OCI-LY1 (cell line): ENCODE data around the gene ZSCAN10.
A peak's percentile ranks its signal among the peaks of the same experiment; 100 is the strongest.
"Not testable (repeated sequence)": the region's sequence is repeated elsewhere in the genome, so short reads cannot be mapped to it uniquely, and the experiment has no call there.

Experiments
- H2AFZ ChIP-seq: fragments of 200-600 bp; sonication (generic), shearing (Covaris generic); 2 replicates; pipeline ENCODE4 v1.6.0; 2014; ENCODE audit warnings: antibody characterized with exemption, mild to moderate bottlenecking, low read length
- H3F3A ChIP-seq: fragments of 200-600 bp; sonication (generic), shearing (Covaris generic); 2 replicates; pipeline ENCODE4 v1.6.0; 2014; ENCODE audit warnings: mild to moderate bottlenecking, antibody characterized with exemption, low read length, moderate library complexity; ENCODE audit not compliant: insufficient read depth
- H3K27ac ChIP-seq: fragments of 200-600 bp; sonication (generic); 2 replicates; pipeline ENCODE4 v1.5.1; 2014; ENCODE audit warnings: low read length, mixed run types, mild to moderate bottlenecking, low read depth; ENCODE audit not compliant: poor library complexity, severe bottlenecking
- H3K27me3 ChIP-seq: fragments of 200-600 bp; sonication (generic); 2 replicates; pipeline ENCODE4 v1.6.0; 2014; ENCODE audit warnings: antibody characterized with exemption, mild to moderate bottlenecking, low read length, moderate library complexity; ENCODE audit not compliant: insufficient read depth
- H3K36me3 ChIP-seq: fragments of 200-600 bp; sonication (generic); 2 replicates; pipeline ENCODE4 v1.6.1; 2014; ENCODE audit warnings: mild to moderate bottlenecking, antibody characterized with exemption, low read length, moderate library complexity, mixed read lengths; ENCODE audit not compliant: insufficient read depth
- H3K4me1 ChIP-seq: fragments of 200-600 bp; sonication (generic); 2 replicates; pipeline ENCODE4 v1.5.1; 2014; ENCODE audit warnings: mild to moderate bottlenecking, low read length, moderate library complexity; ENCODE audit not compliant: insufficient read depth, severe bottlenecking
- H3K4me2 ChIP-seq: fragments of 200-600 bp; sonication (generic), shearing (Covaris generic); 2 replicates; pipeline ENCODE4 v1.6.1; 2014; ENCODE audit warnings: low read length
- H3K4me3 ChIP-seq: fragments of 200-600 bp; sonication (generic); 2 replicates; pipeline ENCODE4 v1.5.1; 2014; ENCODE audit warnings: low read length, low read depth, mild to moderate bottlenecking, mixed read lengths; ENCODE audit not compliant: poor library complexity, severe bottlenecking
- H3K79me2 ChIP-seq: fragments of 200-600 bp; shearing (Covaris generic); 2 replicates; pipeline ENCODE4 v1.6.1; 2016; ENCODE audit warnings: mixed run types, low read length, mixed read lengths; ENCODE audit not compliant: insufficient read depth
- H3K9ac ChIP-seq: fragments of 200-600 bp; sonication (generic), shearing (Covaris generic); 2 replicates; pipeline ENCODE4 v1.6.1; 2014; ENCODE audit warnings: mild to moderate bottlenecking, low read length, mixed read lengths
- H3K9me2 ChIP-seq: fragments of 200-600 bp; sonication (generic), shearing (Covaris generic); 2 replicates; pipeline ENCODE4 v1.6.1; 2014; ENCODE audit warnings: low read depth, mild to moderate bottlenecking, low read length, mixed read lengths
- H3K9me3 ChIP-seq: fragments of 200-600 bp; shearing (Covaris generic); 2 replicates; pipeline ENCODE4 v1.6.1; 2014; ENCODE audit warnings: low read length, mixed read lengths
- H4K20me1 ChIP-seq: fragments of 200-600 bp; sonication (generic), shearing (Covaris generic); 2 replicates; pipeline ENCODE4 v1.6.0; 2016; ENCODE audit warnings: mild to moderate bottlenecking, low read length; ENCODE audit not compliant: insufficient read depth
- CTCF ChIP-seq: fragments of 200-600 bp; sonication (generic), shearing (Covaris generic); IDR thresholded peaks from 2 replicates; pipeline ENCODE4 v1.5.1; 2017; ENCODE audit warnings: mild to moderate bottlenecking, antibody characterized with exemption, low read length, moderate library complexity, mixed read lengths
- EZH2 ChIP-seq: fragments of 200-600 bp; sonication (generic), shearing (Covaris generic); IDR thresholded peaks from 2 replicates; pipeline ENCODE4 v1.8.0; 2017; ENCODE audit warnings: borderline replicate concordance, mixed run types, mild to moderate bottlenecking, antibody characterized with exemption, low read length, moderate library complexity, mixed read lengths

The ZSCAN10 gene

GRCh38 chr16:3080024-3080423, 19.1 kb downstream of the ZSCAN10 start:
- TF ChIP-seq CTCF (no peak), EZH2 (no peak)
- no peak overlapping the region for H3K9ac ChIP-seq
- no peaks in the 10 kb centered on the region for H3K79me2 ChIP-seq
- H3K4me3 ChIP-seq, result no peak overlapping the region
- H3F3A ChIP-seq, result no peaks in the 10 kb centered on the region
- H3K9me2 ChIP-seq, result no peaks in the 10 kb centered on the region
- no peak overlapping the region for H3K27ac ChIP-seq
- H3K36me3 ChIP-seq, result no peaks in the 10 kb centered on the region
- H3K9me3 ChIP-seq, result no peaks in the 10 kb centered on the region
- H4K20me1 ChIP-seq, result no peaks in the 10 kb centered on the region
- no peak overlapping the region for H3K4me2 ChIP-seq
- peaks cover 18% of the 10 kb centered on the region for H3K4me1 ChIP-seq
- no peak overlapping the region for H2AFZ ChIP-seq
- H3K27me3 ChIP-seq, result peaks cover 12% of the 10 kb centered on the region; the same call in 1 of the 2 replicates

- H3K36me3 ChIP-seq, result no peaks in the 10 kb centered on the region
- TF ChIP-seq EZH2 (no peak), CTCF (no peak)
- no peaks in the 10 kb centered on the region for H3K9me2 ChIP-seq
- peaks cover 22% of the 10 kb centered on the region for H3K4me1 ChIP-seq
- no peak overlapping the region for H3K4me3 ChIP-seq
- no peaks in the 10 kb centered on the region for H3K79me2 ChIP-seq
- no peaks in the 10 kb centered on the region for H4K20me1 ChIP-seq
- no peak overlapping the region for H3K9ac ChIP-seq
- no peak overlapping the region for H3K27ac ChIP-seq
- peaks cover 12% of the 10 kb centered on the region; the same call in 1 of the 2 replicates for H3K27me3 ChIP-seq
- H3K9me3 ChIP-seq, result no peaks in the 10 kb centered on the region
- H3F3A ChIP-seq, result no peaks in the 10 kb centered on the region
- H3K4me2 ChIP-seq, result no peak overlapping the region
- no peak overlapping the region for H2AFZ ChIP-seq
These were observed 22.5 kb downstream of the ZSCAN10 start for GRCh38 chr16:3076577-3076976.

GRCh38 chr16:3075946-3076345, 23.1 kb downstream of the ZSCAN10 start:
- not testable (repeated sequence) for H3K36me3 ChIP-seq, H3K79me2 ChIP-seq, H3K9ac ChIP-seq, H3K4me3 ChIP-seq, H3K27ac ChIP-seq, H4K20me1 ChIP-seq, H3F3A ChIP-seq, H3K9me2 ChIP-seq, H2AFZ ChIP-seq, H3K4me2 ChIP-seq, H3K9me3 ChIP-seq
- H3K27me3 ChIP-seq, result peaks cover 12% of the 10 kb centered on the region; the same call in 1 of the 2 replicates
- H3K4me1 ChIP-seq, result peaks cover 22% of the 10 kb centered on the region

- H3K4me1 ChIP-seq, result peaks cover 22% of the 10 kb centered on the region
- TF ChIP-seq EZH2 (no peak), CTCF (no peak)
- H3F3A ChIP-seq, result no peaks in the 10 kb centered on the region
- no peaks in the 10 kb centered on the region for H4K20me1 ChIP-seq
- no peak overlapping the region for H2AFZ ChIP-seq
- no peak overlapping the region for H3K4me3 ChIP-seq
- no peaks in the 10 kb centered on the region for H3K9me3 ChIP-seq
- H3K27ac ChIP-seq, result no peak overlapping the region
- no peaks in the 10 kb centered on the region for H3K79me2 ChIP-seq
- peak overlapping the region; percentile 37; the same call in 1 of the 2 replicates for H3K4me2 ChIP-seq
- H3K27me3 ChIP-seq, result peaks cover 12% of the 10 kb centered on the region; the same call in 1 of the 2 replicates
- no peak overlapping the region for H3K9ac ChIP-seq
- H3K9me2 ChIP-seq, result no peaks in the 10 kb centered on the region
- no peaks in the 10 kb centered on the region for H3K36me3 ChIP-seq
These were observed 23.6 kb downstream of the ZSCAN10 start for GRCh38 chr16:3075523-3075915.
